Activated T-cell treated with anti-CD3 and anti-CD28 coated beads for 48 hours (primary cell): ENCODE data around the gene SLC12A7.
"Not testable (repeated sequence)": the region's sequence is repeated elsewhere in the genome, so short reads cannot be mapped to it uniquely, and the experiment has no call there.

Experiments
- DNase-seq: peaks from one replicate; pipeline ENCODE4 v3.0.0-alpha.2; 2020; ENCODE audit warnings: low read depth

The SLC12A7 gene

DNA sequence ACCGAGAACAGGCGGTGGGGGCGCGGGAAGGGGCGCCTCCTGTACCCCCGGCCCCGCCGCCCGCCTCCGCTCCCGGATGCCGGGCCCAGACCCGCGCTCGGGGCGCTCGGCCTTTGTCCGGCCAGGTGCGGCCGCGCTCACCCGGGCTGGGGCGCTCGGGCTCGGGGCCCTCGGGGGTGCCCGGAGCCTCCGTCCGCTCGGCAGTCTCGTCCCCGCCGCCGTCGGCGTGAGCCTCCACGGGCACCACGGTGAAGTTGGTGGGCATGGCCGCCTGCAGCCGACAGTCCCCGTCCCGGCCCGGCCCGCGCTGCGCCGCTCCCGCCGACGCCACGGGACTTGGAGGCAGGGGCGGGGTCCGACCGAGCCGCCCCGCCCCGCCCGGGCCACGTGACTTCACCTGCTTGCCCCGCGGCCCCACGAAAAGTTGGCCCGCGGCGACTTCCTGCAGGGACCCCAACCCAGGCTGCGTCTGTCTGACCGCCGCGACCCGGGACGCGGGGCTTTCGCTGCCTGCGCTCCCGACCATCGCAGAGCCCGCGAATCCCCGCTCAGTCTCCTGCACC, at the start of gene SLC12A7:
Gene SLC12A7, minus strand, starts transcription at position 337 of the 563 bp plus-strand sequence. Its CDS starts 72 bp downstream, at position 265.
- DNase-seq = peak; percentile 69

DNA sequence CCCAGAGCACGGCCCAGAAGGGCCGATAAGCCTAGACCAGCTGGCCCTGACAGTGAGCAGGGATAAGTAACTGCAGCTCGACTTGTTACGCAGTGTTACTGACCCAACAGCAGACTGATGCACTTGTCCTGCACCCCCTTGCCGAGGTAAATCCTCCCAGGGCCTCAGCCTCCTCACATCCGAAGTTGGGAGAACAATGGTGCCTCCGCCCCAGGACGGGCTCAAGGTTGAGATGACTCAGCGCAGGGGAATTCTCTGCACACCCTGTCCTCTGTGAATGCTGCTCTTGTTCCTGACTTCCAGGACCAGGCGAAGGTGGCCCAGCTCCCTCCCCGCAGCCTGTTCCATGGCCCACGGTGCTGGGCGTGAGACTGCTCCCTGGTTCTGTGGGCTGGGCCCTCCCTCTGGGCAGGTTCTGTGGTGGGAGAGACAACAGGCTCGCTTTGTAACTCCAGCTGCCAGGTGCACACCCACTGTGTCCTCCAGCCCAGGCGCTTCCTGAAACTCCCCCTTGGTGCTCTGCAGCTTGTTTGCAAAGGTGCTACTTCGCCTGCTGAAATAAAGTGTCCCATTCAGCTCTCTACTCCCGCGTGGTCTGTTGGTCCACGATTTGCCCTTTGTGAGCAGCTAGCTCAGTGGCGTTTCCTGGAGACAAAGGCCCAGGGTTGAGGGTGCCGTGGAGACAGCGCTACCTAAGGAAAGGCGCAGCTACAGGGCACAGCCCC, 49.4 kb upstream of the SLC12A7 start:
- no peak for DNase-seq

DNA sequence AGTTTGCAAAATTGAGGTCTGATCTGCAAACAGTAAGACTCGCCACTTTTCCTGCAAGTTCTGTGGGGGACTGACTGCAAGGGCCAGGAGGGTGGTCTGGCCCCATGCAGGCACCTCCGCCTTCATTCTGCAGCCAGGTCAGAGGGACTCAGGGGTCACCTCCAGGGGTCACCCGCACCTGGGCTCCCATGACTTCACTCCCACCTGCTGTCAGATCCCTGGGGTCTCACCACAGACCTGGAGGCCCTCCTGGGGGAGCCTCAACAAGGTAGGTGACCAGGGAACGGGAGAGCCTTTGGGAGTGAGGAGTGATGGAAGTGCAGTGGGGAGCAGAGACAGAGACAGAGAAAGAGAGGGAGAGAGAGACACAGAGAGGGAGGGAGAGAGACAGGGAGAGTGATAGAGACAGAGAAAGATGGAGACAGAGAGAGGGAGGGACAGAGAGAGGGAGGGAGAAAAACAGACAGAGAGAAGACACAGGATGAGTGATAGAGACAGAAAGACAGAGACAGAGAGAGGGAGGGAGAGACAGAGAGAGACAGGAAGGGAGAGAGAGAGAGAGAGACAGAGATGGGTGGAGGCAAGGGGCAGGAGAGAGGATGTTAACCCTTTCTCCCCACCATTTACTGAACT, 48.0 kb upstream of the SLC12A7 start:
- DNase-seq = no peak

DNA sequence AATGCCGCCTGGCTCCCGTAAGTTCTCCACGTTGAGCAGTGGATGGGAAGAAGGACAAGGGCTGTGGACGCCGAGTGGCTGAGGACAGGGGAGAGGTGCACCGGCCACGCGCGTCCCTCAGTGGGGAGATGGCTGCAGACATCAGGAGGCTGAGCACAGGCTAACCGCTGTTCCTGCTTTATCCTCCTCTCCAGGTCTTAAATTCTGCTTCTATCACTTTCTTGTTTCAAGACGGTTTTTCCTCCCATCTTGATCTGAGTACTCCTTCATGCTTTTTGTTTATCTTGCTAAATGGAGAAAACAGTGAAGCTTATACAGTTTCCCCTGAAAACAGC, 47.4 kb upstream of the SLC12A7 start:
- DNase-seq = no peak

DNA sequence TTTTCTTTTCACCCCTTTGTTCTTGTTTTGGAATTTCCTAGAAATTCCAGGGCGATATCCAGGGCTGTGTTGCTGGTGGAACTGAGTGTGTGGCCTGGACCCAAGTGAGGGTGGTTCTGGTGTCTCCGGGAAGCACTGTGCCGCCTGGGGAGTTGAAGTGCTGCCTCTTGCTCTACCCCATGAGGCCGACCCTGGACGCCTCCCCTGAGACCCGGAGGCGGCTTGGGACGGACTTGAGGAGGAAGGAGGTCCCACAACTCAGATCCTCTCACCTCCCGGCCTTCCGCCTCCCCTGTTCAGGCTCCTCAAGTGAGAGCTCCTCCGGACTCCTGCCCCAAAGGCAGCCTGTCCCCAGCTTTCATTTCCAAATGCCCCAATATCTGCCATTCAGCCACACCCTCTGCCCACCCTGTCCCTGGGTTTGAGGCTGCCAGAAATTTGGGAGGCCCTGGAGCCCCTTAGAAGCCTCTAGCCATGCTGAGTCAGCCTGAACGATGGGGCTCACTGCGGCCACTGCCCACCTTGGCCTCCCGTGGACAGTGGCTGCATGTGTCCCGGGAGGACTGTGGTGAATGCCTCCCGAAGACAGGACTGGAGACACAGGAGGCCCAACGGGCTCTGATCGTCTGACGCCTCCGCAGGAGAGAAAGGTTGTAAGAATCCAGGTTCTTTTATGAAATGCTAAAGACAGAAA, 46.9 kb upstream of the SLC12A7 start:
- DNase-seq = no peak

DNA sequence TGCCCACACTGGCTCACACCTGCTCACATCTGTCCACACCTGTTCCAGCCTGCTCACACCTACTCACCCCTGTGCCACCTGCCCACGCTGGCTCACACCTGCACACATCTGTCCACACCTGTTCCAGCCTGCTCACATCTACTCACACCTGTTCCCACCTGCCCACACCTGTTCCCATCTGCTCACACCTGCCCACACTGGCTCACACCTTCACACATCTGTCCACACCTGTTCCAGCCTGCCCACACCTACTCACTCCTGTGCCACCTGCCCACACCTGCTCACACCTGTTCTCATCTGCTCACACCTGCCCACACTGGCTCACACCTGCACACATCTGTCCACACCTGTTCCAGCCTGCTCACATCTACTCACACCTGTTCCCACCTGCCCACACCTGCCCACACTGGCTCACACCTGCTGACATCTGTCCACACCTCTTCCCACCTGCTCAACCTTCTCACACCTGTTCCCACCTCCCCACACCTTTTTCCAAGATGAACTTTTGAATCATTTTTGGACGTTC, 45.7 kb upstream of the SLC12A7 start:
- not testable (repeated sequence) for DNase-seq

DNA sequence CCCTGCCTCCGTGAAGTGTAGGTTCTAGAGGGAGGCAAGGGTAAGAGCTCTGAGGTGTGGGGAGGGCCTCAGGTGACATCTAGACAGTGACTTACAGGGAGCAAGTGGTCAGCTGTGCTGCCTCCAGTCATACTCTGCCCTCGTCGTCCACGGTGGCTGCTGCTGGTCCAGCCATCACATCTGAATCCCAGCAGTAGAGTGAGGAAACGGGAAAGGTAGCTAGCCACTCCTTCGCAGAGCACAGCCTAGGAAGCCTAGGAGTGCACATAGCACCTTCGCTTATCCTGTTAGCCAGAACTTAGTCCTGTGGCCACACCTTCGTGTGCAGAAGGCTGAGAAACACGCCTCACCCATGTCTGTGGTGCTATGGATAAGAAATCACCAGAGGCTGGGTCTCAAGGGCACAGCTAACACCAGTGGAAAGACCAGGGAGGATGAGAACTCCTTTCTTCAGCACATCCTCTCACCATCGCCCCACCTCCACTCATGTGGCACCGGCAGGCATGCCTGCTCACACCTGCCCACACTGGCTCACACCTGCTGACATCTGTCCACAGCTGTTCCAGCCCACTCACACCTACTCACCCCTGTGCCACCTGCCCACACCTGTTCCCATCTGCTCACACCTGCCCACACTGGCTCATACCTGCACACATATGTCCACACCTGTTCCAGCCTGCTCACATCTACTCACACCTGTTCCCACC, 45.0 kb upstream of the SLC12A7 start:
- no peak for DNase-seq

DNA sequence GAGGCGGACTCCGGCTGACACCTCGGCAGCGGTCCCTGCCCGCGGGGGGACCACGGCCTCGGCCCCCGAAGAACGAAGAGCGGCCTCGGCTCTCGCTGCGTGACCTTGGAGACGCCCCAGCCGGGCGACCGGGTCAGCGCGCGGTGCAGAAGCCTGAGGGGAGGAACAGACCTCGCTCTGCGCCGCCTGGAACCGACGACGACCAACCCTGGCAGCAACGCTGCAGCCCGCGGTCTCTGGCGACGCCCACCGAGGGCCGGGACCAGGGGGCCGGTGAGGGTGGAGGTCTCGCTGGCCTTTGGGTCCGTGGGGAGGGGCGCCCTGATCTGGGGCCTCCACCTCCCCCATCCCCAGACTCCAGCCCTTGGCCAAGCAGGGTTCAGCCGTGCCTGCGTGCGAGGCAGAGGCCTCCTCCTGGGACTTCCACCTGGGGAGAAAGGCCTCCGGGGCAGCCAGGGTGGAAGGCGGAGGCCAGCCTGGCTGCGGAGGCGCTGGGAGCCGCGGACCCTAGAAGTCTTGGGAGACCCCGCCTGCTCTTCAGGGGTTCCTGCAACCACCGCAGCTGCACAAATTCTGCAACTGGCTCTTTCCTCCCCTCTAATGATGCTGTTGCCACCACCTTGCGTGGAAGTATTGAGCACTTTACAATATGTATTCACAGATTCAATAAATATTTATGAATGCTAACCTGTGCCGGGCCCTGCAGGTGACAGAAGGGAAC, 44.3 kb upstream of the SLC12A7 start:
- DNase-seq = no peak

DNA sequence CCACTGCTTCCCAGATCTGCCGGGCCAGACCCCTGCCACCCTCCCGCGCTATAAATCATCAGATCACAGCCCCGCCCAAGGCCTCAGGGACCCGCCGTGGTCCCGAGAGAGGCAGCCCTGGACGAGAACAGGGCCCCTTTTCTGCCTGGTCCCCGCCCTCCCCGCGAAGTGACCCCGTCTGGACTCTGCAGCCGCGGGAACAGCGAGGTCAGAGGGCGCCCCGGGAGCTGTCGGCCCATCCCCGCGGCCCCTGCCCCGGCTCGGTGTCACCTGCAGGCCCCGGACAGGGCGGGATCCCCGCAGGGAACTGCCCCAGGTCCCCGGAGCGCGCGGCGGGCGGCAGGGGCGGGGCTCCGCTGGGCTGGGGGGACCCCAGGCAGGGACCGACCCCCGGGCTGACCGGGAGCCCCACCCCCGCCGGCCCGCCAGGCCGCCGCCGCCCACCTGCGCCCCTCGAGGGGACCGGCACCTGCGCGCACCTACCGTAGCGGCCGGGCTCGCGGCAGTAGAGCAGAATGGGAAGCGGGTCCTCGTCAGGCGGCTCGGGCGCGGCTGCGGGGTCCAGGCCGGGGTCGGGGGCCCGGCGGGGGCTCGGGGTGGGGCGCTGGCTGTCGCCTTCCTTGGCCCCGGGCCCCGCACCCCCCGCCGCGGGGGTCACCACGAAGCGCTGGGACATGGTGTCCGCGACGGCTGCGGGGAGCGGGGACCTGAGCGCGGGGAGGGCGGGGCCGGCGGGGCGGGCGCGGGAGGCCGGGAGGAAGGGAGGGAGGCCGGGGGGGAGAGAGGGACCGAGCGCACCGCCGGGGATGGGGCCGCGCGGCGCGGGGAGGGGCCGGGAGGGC, 43.5 kb upstream of the SLC12A7 start:
- no peak for DNase-seq

DNA sequence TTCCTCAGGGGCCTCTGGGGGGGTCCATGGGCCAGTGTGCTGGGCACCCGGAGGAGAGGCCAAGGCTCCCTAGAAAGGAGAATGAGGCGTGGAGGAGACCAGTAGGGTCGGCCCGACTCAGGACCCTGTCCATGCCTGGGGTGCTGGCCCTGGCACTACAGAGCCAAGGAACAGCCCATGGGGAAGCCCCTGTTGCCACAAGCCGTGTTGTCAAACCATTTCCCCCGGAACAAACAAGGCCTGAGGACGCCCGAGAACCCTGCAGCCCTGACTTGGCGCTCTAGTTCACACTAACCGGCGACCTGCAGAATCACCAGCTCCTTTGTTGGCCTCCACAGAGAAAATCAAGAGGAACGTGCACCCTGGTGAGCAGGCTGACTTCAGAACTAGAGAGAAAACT, 41.6 kb upstream of the SLC12A7 start:
- no peak for DNase-seq

DNA sequence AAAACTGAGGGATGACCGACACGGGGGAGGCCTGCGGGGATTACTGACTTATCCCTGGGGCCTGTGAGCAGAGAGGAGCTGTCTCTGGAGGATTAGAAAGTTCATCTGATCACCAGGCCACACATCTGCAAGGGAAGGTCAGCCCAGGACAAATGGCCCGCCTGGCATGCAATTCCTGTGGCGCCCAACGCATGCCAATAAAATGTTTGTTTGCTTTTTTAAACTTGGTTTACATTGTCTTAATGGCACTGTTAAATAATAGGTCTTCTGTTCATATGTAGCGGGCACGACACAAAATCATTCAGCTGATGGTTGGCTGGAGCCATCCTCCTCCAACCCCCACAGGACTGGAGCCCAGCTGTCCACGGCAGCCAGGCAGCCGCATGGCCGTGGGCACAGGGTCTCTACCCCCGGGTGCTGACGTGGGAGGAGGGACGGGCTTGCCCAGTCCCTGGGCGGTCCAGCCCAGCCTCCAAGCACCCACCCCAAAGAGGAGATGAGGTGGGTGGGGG, 41.0 kb upstream of the SLC12A7 start:
- no peak for DNase-seq

DNA sequence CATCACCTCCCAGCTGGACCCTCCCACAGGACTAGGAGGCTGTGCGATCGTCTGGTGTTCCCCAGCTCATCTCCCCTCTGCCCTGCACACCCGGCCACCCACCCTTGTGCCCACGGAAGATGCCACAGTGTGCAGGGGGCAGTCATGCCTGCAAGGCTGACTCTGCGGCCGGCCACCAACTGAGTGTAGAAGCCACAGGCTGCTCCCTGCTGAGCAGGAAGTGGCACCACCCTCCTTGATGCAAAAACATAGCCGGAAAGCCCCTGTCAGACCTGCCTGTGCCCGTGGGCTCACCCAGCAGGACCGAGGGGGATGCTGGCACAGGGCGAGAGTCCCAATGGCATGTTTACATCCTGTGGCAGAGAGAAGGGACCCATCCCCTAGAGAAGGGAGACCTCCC, 40.3 kb upstream of the SLC12A7 start:
- DNase-seq = no peak

DNA sequence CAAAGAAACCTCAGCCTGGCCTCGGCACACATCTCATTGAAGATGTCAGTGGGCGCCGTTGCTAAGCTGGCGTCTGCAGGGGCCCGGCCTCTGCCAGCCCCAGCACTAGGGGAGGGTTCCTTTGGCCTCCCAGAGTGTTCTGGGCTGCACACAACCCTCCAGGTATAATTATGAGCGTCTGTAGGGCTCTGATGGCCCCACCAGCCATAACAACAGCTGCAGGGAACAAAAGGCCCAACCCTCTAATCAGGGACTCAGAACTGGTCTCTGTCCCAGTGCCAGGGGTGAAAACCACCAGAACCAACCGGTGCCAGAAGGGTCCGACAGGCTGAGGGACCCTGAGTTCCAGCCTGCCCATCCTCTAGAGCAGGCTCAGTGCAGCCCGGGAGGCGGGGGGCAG, 39.5 kb upstream of the SLC12A7 start:
- no peak for DNase-seq

DNA sequence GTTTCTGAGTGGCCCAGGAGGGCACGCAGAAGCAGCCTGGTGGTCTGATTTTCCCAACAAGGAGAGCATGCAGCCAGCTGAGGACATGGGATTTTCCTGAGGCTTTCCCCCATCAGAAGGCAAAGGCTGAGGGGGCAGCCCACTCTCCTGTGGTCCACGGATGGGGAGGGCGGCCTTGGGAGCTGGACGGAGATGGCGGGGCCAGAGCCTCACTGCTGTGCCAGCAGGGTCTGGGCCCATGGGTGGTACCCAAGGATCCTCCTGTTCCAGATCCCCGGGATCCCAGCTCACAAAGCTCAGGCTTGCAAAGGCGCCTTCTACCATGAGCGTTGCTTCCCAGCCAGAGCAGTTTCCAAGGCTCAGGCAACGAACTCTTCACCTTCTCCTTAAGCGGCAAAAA, 39.0 kb upstream of the SLC12A7 start:
- no peak for DNase-seq

DNA sequence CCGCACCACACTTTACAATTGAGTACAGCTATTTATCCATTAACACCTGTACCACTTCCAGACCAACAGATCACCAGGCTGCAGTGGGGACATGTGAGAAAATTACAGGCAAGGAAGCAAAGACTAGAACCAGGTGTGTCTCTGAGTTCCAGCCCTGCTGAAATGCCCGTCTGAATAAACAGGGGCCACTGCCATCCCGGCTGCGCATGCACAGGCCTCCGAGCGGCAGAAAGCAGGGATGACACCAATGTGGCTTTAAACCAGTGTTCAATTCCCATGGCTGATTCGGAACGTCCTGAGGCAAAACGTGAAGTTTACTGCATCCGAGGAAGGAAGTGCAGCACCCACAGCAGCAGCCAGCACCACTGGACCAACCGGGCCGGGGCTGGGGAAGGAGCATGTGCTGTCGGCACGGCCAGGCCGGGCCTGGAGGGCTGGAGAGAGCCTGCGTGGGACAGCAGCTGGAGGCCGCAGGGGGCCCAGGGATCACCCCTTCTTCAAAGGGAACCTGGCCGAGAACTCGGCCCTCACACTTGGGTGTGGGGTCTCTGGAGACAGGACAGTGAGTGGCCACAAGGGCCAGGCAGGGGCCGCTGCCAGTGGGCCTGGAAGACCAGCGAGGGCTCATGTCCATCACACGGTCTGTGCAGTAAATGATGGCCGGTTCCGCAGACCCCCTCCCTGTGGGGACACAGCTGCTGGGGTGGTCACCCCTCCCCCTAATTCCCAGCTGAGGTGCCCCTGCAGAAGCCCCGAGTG, 33.0 kb upstream of the SLC12A7 start:
- DNase-seq = no peak

DNA sequence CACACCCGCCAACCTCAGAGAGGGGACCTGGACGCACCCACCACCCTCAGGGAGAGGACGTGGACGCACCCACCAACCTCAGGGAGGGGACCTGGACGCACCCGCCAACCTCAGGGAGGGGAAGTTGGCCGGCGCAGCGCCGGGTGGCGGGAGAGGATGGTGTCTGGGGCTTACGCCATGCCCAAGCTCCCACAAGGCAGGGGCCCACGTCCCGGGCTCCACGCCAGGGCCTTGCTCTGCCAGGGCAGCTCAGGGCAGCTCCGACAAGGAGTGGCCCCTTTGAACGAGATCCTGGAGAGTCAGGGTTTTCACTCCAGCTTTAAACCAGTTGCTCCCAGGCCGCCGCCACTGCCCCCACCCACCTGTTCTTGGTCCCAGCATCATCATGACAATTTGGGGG, 32.2 kb upstream of the SLC12A7 start:
- DNase-seq = no peak

DNA sequence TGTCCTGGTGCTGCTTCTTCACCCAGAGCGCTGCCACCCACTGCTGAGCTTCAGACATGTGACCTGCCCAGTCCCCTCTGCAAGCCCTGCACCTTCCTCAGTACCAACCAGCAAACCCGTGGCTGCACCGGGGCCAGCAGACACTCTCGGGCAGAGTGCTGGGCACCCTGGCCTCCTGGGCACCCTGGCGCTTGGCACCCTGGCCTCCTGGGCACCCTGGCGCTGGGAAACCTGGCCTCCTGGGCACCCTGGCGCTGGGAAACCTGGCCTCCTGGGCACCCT, 31.7 kb upstream of the SLC12A7 start:
- no peak for DNase-seq

DNA sequence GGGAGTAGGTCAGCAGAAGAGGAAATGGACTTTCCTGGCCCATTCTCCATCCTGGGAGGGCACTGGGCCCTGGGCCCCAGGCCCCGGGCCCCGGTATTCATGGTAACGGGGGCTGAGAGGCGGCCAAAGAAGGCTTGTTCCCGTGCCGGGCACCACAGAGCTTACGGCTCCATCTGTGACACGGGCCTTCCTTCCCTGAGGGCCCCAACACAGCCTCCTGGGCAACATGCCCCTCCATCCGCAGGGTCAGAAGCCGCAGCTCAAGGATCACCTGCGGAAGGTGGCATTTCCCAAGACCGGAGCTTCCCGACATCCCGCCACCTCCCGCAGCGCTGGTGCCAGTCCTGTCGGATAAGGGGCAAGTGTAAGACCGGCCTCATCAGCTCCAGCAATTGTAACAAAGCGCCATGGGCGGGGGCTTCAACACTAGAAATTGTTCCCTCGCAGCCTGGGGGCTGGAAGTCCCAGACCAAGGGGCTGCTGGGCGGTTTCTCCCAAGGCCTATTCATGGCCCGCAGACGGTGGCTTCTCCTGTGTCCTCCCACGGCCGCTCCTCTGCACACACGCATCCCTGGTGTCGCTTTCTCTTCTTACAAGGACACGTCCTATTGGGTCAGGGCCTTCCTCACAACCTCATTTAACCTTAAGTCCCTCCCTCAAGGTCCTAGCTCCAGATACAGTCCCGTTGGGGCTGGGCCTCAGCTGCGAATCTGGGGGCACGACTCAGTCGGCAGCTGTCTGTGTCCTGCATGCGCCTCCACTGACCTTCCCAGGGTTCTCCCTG, 31.2 kb upstream of the SLC12A7 start:
- no peak for DNase-seq

DNA sequence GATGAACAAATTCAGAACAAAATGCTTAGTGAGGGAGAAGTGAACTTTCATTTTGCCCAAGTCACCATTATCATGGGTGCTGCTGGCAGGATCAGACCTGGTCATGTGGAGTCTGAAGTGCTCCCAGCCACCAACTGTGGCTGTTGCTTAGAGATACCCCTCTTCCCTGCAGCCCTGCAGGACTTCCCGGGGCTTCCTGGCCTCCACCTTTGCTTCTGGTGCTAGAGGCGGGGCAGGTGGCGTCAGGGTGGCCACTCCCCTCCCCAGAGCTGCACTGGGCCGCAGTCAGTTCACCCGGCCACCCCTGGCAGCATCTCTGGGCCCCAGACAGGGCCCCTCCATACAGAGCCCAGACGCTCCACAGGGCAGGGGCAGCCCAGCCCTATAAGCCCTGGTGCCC, 30.0 kb upstream of the SLC12A7 start:
- no peak for DNase-seq
